H1 (cell line): ENCODE data around the gene ISL2. TPM values are rescaled to one million over a fixed set of nuclear protein-coding genes. Genes with fewer than 3 reads are reported as not detected.

ENCODE experiments used
- CTCF ChIA-PET: fragments of 300-600 bp; sonication (Branson Sonifier 250); formaldehyde crosslinking; loops from one replicate; lab custom pipeline; 2021; ENCODE audit not compliant: partially characterized antibody; lab: Charles Lee
- POLR2A ChIA-PET: fragments of 300-600 bp; sonication (Branson Sonifier 250); formaldehyde crosslinking; loops from one replicate; lab custom pipeline; 2021; ENCODE audit warnings: inconsistent platforms; ENCODE audit not compliant: partially characterized antibody; lab: Charles Lee
- DNase-seq, 2 experiments: peaks; one replicate each; pipeline versions ENCODE4 v3.0.0 to v3.0.0-alpha.2; 2010 to 2022; ENCODE audit warnings: low spot score in 2 of 2, low read depth in 1 of 2, mixed read lengths in 1 of 2
- FAIRE-seq: peaks from 2 replicates; lab custom pipeline; 2011; peaks lifted over from hg19 to GRCh38; lab: Jason Lieb, UNC
- H2AFZ ChIP-seq: 2 replicates; pipeline ENCODE4 v1.8.1; 2012; ENCODE audit warnings: low read length, inconsistent platforms
- H2AK5ac ChIP-seq: 2 replicates; pipeline ENCODE4 v1.6.1; 2013; ENCODE audit warnings: low read depth, low read length
- H2BK120ac ChIP-seq: replicated peaks from 2 replicates; pipeline ENCODE3; 2013; ENCODE audit warnings: low read depth, low read length, inconsistent platforms
- H2BK12ac ChIP-seq: 2 replicates; pipeline ENCODE4 v1.6.1; 2013; ENCODE audit warnings: low read depth, low read length
- H2BK15ac ChIP-seq: 2 replicates; pipeline ENCODE4 v1.6.1; 2013; ENCODE audit warnings: low read length
- H2BK20ac ChIP-seq: 2 replicates; pipeline ENCODE4 v1.6.1; 2013; ENCODE audit warnings: low read length
- H2BK5ac ChIP-seq: 2 replicates; pipeline ENCODE4 v1.6.1; 2013; ENCODE audit warnings: low read depth, low read length
- H3K14ac ChIP-seq: 2 replicates; pipeline ENCODE4 v1.6.1; 2013; ENCODE audit warnings: inconsistent platforms; ENCODE audit not compliant: insufficient read length
- H3K18ac ChIP-seq: 2 replicates; pipeline ENCODE4 v1.6.1; 2013; ENCODE audit warnings: low read length; ENCODE audit errors: extremely low read depth
- H3K23ac ChIP-seq: 2 replicates; pipeline ENCODE4 v1.6.1; 2013; ENCODE audit warnings: inconsistent platforms; ENCODE audit not compliant: insufficient read length
- H3K23me2 ChIP-seq: 2 replicates; pipeline ENCODE4 v1.6.1; 2013; ENCODE audit warnings: low read depth, low read length
- H3K27ac ChIP-seq: 2 replicates; pipeline ENCODE4 v1.6.1; 2011; ENCODE audit warnings: low read depth, low read length, inconsistent platforms
- H3K27me3 ChIP-seq, 4 experiments: replicated peaks in 1 of 4; 1 replicate in 1 of 4; 2 replicates in 3 of 4; pipeline versions ENCODE4 v1.6.1 to v1.8.1; 2011 to 2013; ENCODE audit warnings: low read length in 3 of 4, mild to moderate bottlenecking in 3 of 4, inconsistent platforms in 2 of 4, mixed read lengths in 2 of 4, moderate library complexity in 1 of 4; ENCODE audit not compliant: control insufficient read depth in 3 of 4, insufficient read depth in 3 of 4; ENCODE audit errors: extremely low read depth in 1 of 4
- H3K36me3 ChIP-seq, 4 experiments: 2 replicates each; pipeline versions ENCODE4 v1.6.1 to v1.8.1; 2011 to 2013; ENCODE audit warnings: mild to moderate bottlenecking in 4 of 4, low read length in 3 of 4, moderate library complexity in 2 of 4, control low read depth in 1 of 4, inconsistent platforms in 1 of 4; ENCODE audit not compliant: insufficient read depth in 4 of 4, control insufficient read depth in 2 of 4
- H3K4ac ChIP-seq: replicated peaks from 2 replicates; pipeline ENCODE3; 2013; ENCODE audit warnings: low read length, low read depth, mixed read lengths, inconsistent platforms; ENCODE audit not compliant: insufficient read length
- H3K4me1 ChIP-seq, 4 experiments: replicated peaks in 1 of 4; 1 replicate in 1 of 4; 2 replicates in 3 of 4; pipeline versions ENCODE4 v1.6.1 to v1.8.1; 2011 to 2013; ENCODE audit warnings: low read length in 3 of 4, inconsistent platforms in 2 of 4, mixed read lengths in 1 of 4; ENCODE audit not compliant: insufficient read depth in 4 of 4, control insufficient read depth in 3 of 4
- H3K4me2 ChIP-seq, 2 experiments: 2 replicates each; pipeline versions ENCODE4 v1.6.1 to v1.8.1; 2011 to 2013; ENCODE audit warnings: low read depth in 2 of 2, low read length in 2 of 2, control low read depth in 1 of 2, inconsistent platforms in 1 of 2, mild to moderate bottlenecking in 1 of 2; ENCODE audit not compliant: insufficient read depth in 1 of 2
- H3K4me3 ChIP-seq, 4 experiments: fragments of 200-600, 300-600 bp in 1 of 4; sonication (generic), shearing (Covaris generic), sonication (Bioruptor Twin) in 1 of 4; 2 replicates each; pipeline versions ENCODE4 v1.5.1 to v1.8.1; 2011 to 2016; ENCODE audit warnings: low read length in 4 of 4, low read depth in 3 of 4, control low read depth in 2 of 4, inconsistent platforms in 2 of 4, mild to moderate bottlenecking in 2 of 4, mixed read lengths in 1 of 4, moderate library complexity in 1 of 4; ENCODE audit not compliant: insufficient read depth in 2 of 4; ENCODE audit errors: extremely low read depth in 1 of 4
- H3K56ac ChIP-seq: replicated peaks from 2 replicates; pipeline ENCODE3; 2013; ENCODE audit warnings: low read depth, mild to moderate bottlenecking, mixed read lengths, low read length, inconsistent platforms; ENCODE audit not compliant: insufficient read length
- H3K79me1 ChIP-seq: 2 replicates; pipeline ENCODE4 v1.6.1; 2013; ENCODE audit warnings: low read depth, low read length, control low read depth
- H3K79me2 ChIP-seq, 2 experiments: 2 replicates each; pipeline versions ENCODE4 v1.6.1 to v1.8.1; 2012 to 2013; ENCODE audit warnings: low read length in 2 of 2, mild to moderate bottlenecking in 2 of 2, inconsistent platforms in 1 of 2; ENCODE audit not compliant: insufficient read depth in 2 of 2, control insufficient read depth in 1 of 2
- H3K9ac ChIP-seq, 4 experiments: replicated peaks in 1 of 4; 1 replicate in 1 of 4; 2 replicates in 3 of 4; pipeline versions ENCODE4 v1.6.1 to v1.8.1; 2011 to 2013; ENCODE audit warnings: low read depth in 3 of 4, low read length in 3 of 4, control low read depth in 2 of 4, mild to moderate bottlenecking in 2 of 4, moderate library complexity in 2 of 4, inconsistent platforms in 1 of 4; ENCODE audit errors: extremely low read depth in 1 of 4
- H3K9me3 ChIP-seq, 2 experiments: 2 replicates each; pipeline versions ENCODE4 v1.6.1 to v1.8.1; 2012 to 2013; ENCODE audit warnings: mild to moderate bottlenecking in 2 of 2, moderate library complexity in 2 of 2, control low read depth in 1 of 2, inconsistent platforms in 1 of 2, low read depth in 1 of 2, low read length in 1 of 2, mixed read lengths in 1 of 2; ENCODE audit not compliant: insufficient read depth in 2 of 2
- H4K20me1 ChIP-seq, 2 experiments: replicated peaks in 1 of 2; 2 replicates each; pipeline versions ENCODE3 to v1.8.1; 2011 to 2013; ENCODE audit warnings: inconsistent platforms in 2 of 2, low read length in 2 of 2, mild to moderate bottlenecking in 1 of 2; ENCODE audit not compliant: insufficient read depth in 2 of 2, control insufficient read depth in 1 of 2
- H4K5ac ChIP-seq: 2 replicates; pipeline ENCODE4 v1.6.1; 2013; ENCODE audit warnings: low read length, low read depth, mixed read lengths, inconsistent platforms; ENCODE audit not compliant: insufficient read length
- H4K8ac ChIP-seq: 2 replicates; pipeline ENCODE4 v1.8.0; 2013; ENCODE audit warnings: mild to moderate bottlenecking, moderate library complexity, low read length, inconsistent platforms; ENCODE audit not compliant: insufficient read depth; ENCODE audit errors: extremely low read depth
- H4K91ac ChIP-seq: replicated peaks from 2 replicates; pipeline ENCODE3; 2013; ENCODE audit warnings: low read length, mixed read lengths, inconsistent platforms; ENCODE audit not compliant: insufficient read length
- CHD2 ChIP-seq: IDR thresholded peaks from 2 replicates; pipeline ENCODE4 v1.6.1; 2012; ENCODE audit warnings: low read length, improper control_type of control experiment
- CREB1 ChIP-seq: IDR thresholded peaks from 2 replicates; pipeline ENCODE4 v1.6.1; 2012; ENCODE audit warnings: inconsistent platforms
- E2F6 ChIP-seq: IDR thresholded peaks from 2 replicates; pipeline ENCODE4 v1.6.1; 2012; ENCODE audit warnings: inconsistent platforms
- FOSL1 ChIP-seq: IDR thresholded peaks from 2 replicates; pipeline ENCODE4 v1.6.1; 2011; ENCODE audit warnings: mild to moderate bottlenecking, low read depth, low read length, moderate library complexity; ENCODE audit not compliant: insufficient read depth
- JUND ChIP-seq: IDR thresholded peaks from 2 replicates; pipeline ENCODE4 v1.6.1; 2011; ENCODE audit warnings: mild to moderate bottlenecking, improper control_type of control experiment, low read length
- KDM1A ChIP-seq: fragments of 200-600, 300-600 bp; sonication (generic); IDR thresholded peaks from 2 replicates; pipeline ENCODE4 v1.7.1; 2016; ENCODE audit warnings: mild to moderate bottlenecking, low read length, borderline replicate concordance
- MAFK ChIP-seq: IDR thresholded peaks from 2 replicates; pipeline ENCODE4 v1.6.1; 2012; ENCODE audit warnings: low read depth, mild to moderate bottlenecking, improper control_type of control experiment, low read length
- SAP30 ChIP-seq: fragments of 300-600 bp; sonication (generic); IDR thresholded peaks from 2 replicates; pipeline ENCODE4 v1.7.1; 2012; ENCODE audit warnings: low read length, moderate library complexity, mild to moderate bottlenecking, inconsistent platforms; ENCODE audit not compliant: insufficient read depth, insufficient replicate concordance
- SP2 ChIP-seq: IDR thresholded peaks from 2 replicates; pipeline ENCODE4 v1.6.1; 2012; ENCODE audit warnings: mild to moderate bottlenecking, low read length, inconsistent platforms
- USF2 ChIP-seq: IDR thresholded peaks from 2 replicates; pipeline ENCODE4 v1.6.1; 2011; ENCODE audit warnings: low read length, improper control_type of control experiment
- WGBS, 2 experiments: shearing (Covaris generic) in 1 of 2; methylation state at CpG; one replicate each; pipeline versions ENCODE4 v1.1.6 to v1.1.7; 2013 to 2015; ENCODE audit warnings: low lambda C conversion rate in 2 of 2, mixed read lengths in 2 of 2, inconsistent platforms in 1 of 2, low coverage in 1 of 2, missing lambda C conversion rate in 1 of 2; ENCODE audit not compliant: insufficient replicate concordance in 2 of 2, insufficient coverage in 1 of 2, insufficient read length in 1 of 2; ENCODE audit errors: extremely low coverage in 1 of 2, missing lambda C conversion rate in 1 of 2; 5-methylcytosine and 5-hydroxymethylcytosine counted together
- polyA plus RNA-seq, 7 experiments: library from polyadenylated mRNA; depleted of rRNA in 3 of 7; stranded (reverse) in 5 of 7; unstranded in 2 of 7; fragments of >200 nt in 5 of 7; fragments of 200-250 nt in 2 of 7; gene quantifications; 1 replicate in 5 of 7; 2 replicates in 1 of 7; 4 replicates in 1 of 7; pipeline versions ENCODE4 v1.2.1 to v1.2.3, GENCODE V29; 2011 to 2013; ENCODE audit warnings: missing spikeins in 2 of 7, mixed read lengths in 2 of 7
- total RNA-seq: library from RNA; stranded (reverse); fragmentation: NEBNext Ultra II Directional; extraction: Animal tissue kit (Norgen Biotek cat#: 25700); gene quantifications from 2 replicates; pipeline ENCODE4 v1.2.1, GENCODE V29; 2021
- TF ChIP-seq, protein P1 (sequence below): IDR thresholded peaks from 2 replicates; pipeline ENCODE4 v1.6.1; 2012; ENCODE audit warnings: low read length, inconsistent platforms

Gene ISL2
- total and polyA plus RNA-seq, 2 of the 8 experiments (the other 6 are each of a cell fraction or from before 2014, with no cell fraction given): 0.32 to 0.99 TPM

- no peak overlapping the region for H4K8ac ChIP-seq
- H3K79me2 ChIP-seq: no peaks in the 10 kb centered on the region; a peak in 1 of 4 replicates
- H3K4me2 ChIP-seq: no peak overlapping the region
- H3K9me3 ChIP-seq: no peaks in the 10 kb centered on the region
- H3K56ac ChIP-seq: no peak overlapping the region
- H3K36me3 ChIP-seq: peaks cover 0 to 17% (median 2%) of the 10 kb centered on the region in 4 experiments; a peak in 3 of 8 replicates
- no peaks in the 10 kb centered on the region for H3K4me1 ChIP-seq
- H3K27ac ChIP-seq: no peak overlapping the region
- DNase-seq: no peak
- ChIA-PET CTCF (interaction anchor here (0.9 to 1.5 kb wide), 2 partner anchors 99 to 367 kb away, joined by 3 to 6 read pairs; no protein-coding TSS in a partner anchor), POLR2A (no interaction called here)
- no peak overlapping the region for H3K4me3 ChIP-seq
- no peaks in the 10 kb centered on the region for H4K20me1 ChIP-seq
- no peaks in the 10 kb centered on the region for H3K79me1 ChIP-seq
- H2AK5ac ChIP-seq: no peak overlapping the region
- no peak overlapping the region for H2BK12ac ChIP-seq
- no peaks in the 10 kb centered on the region for H3K23me2 ChIP-seq
- H3K14ac ChIP-seq: no peak overlapping the region
- 90% methylated on average over 3 of the region's 3 CpGs; no CpG with 5 or more reads in 1 of the 2 experiments for WGBS, 2 experiments
- H2BK15ac ChIP-seq: no peak overlapping the region
- no peak for FAIRE-seq
- no peak overlapping the region for H3K23ac ChIP-seq
- H4K91ac ChIP-seq: no peak overlapping the region
- H2BK120ac ChIP-seq: no peak overlapping the region
- no peak overlapping the region for H2BK20ac ChIP-seq
- H3K4ac ChIP-seq: no peak overlapping the region
- no peak overlapping the region for H2BK5ac ChIP-seq
- no peak overlapping the region for H4K5ac ChIP-seq
- H3K18ac ChIP-seq: no peak overlapping the region
- no peaks in the 10 kb centered on the region for H3K27me3 ChIP-seq
- no peak overlapping the region for H3K9ac ChIP-seq
- H2AFZ ChIP-seq: no peak overlapping the region
- no peak for TF ChIP-seq CHD2
- TF ChIP-seq, protein P1, sequence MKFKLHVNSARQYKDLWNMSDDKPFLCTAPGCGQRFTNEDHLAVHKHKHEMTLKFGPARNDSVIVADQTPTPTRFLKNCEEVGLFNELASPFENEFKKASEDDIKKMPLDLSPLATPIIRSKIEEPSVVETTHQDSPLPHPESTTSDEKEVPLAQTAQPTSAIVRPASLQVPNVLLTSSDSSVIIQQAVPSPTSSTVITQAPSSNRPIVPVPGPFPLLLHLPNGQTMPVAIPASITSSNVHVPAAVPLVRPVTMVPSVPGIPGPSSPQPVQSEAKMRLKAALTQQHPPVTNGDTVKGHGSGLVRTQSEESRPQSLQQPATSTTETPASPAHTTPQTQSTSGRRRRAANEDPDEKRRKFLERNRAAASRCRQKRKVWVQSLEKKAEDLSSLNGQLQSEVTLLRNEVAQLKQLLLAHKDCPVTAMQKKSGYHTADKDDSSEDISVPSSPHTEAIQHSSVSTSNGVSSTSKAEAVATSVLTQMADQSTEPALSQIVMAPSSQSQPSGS: no peak
- TF ChIP-seq JUND: no peak
- no peak for TF ChIP-seq E2F6
- TF ChIP-seq FOSL1: no peak
- TF ChIP-seq CREB1: no peak
- no peak for TF ChIP-seq KDM1A
- no peak for TF ChIP-seq MAFK
- TF ChIP-seq SP2: no peak
- TF ChIP-seq USF2: no peak
- TF ChIP-seq SAP30: no peak
These were observed 47.0 kb upstream of the ISL2 start for GRCh38 chr15:76289582-76289981.
